ENCODE results near the gene PRC1.

DNA sequence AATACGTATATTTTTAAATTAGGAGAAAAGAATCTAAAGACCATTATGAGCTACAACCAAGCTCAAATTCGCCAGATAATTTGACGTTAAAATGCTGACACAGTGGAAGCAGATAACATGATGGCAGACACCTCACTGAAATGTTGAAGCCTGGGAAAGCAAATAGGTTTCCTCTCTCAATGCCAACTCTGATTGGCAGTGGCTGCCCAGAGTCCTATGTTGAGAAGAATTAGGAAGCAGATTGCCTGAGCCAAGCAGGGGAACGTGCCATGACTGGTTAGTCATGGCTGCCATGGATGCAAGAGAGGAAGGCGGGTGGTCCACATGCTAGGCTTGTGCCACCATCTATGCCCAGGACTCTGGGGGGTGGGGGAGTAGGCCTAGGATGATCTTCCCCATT is 56.1 kb downstream of the PRC1 start:
- no peak for TF ChIP-seq EZH2phosphoT487 (IDR thresholded peaks at IDR 0.05; ENCODE audit: insufficient read depth, low read depth)
- no peak for TF ChIP-seq EZH2 (IDR thresholded peaks at IDR 0.05; ENCODE audit: insufficient read depth, poor library complexity, severe bottlenecking)
